HG02943 (cell line): Measurements from ENCODE around the gene MYO1D.
A peak's percentile ranks its signal among the peaks of the same experiment; 100 is the strongest.
"Not testable (repeated sequence)": the region's sequence is repeated elsewhere in the genome, so short reads cannot be mapped to it uniquely, and the experiment has no call there.

ENCODE experiments used
- ATAC-seq: cut with Tn5 transposase; IDR thresholded peaks from one replicate; pipeline ENCODE4 v1.9.1; 2021; ENCODE audit warnings: mild to moderate bottlenecking, low read depth, moderate library complexity; ENCODE audit not compliant: unreplicated experiment

The MYO1D gene

GRCh38 chr17:32876417-32877163 lies at the start of gene MYO1D:
Gene MYO1D (minus strand): TSS chr17:32877124. CDS start chr17:32876872, 252 bp downstream.
- ATAC-seq, result peak; percentile 53

- ATAC-seq, result no peak
These were observed 49.3 kb upstream of the MYO1D start for GRCh38 chr17:32926183-32926582.

- ATAC-seq, result not testable (repeated sequence)
These were observed 47.0 kb upstream of the MYO1D start for GRCh38 chr17:32923905-32924304.

GRCh38 chr17:32921017-32921416 lies 44.1 kb upstream of the MYO1D start:
- no peak for ATAC-seq

- ATAC-seq, result no peak
These were observed 43.4 kb upstream of the MYO1D start for GRCh38 chr17:32920293-32920692.

- ATAC-seq, result not testable (repeated sequence)
These were observed 43.0 kb upstream of the MYO1D start for GRCh38 chr17:32919876-32920275.

- no peak for ATAC-seq
These were observed 40.9 kb upstream of the MYO1D start for GRCh38 chr17:32917842-32918241.

GRCh38 chr17:32917081-32917480 lies 40.2 kb upstream of the MYO1D start:
- ATAC-seq, result no peak

GRCh38 chr17:32916134-32916533 lies 39.2 kb upstream of the MYO1D start:
- no peak for ATAC-seq

- no peak for ATAC-seq
These were observed 38.3 kb upstream of the MYO1D start for GRCh38 chr17:32915245-32915644.

- ATAC-seq, result no peak
These were observed 37.3 kb upstream of the MYO1D start for GRCh38 chr17:32914181-32914580.

- ATAC-seq, result no peak
These were observed 36.7 kb upstream of the MYO1D start for GRCh38 chr17:32913593-32913992.

GRCh38 chr17:32912218-32912897 lies 35.4 kb upstream of the MYO1D start:
- no peak for ATAC-seq

GRCh38 chr17:32910769-32911168 lies 33.8 kb upstream of the MYO1D start:
- no peak for ATAC-seq

GRCh38 chr17:32909787-32910369 lies 33.0 kb upstream of the MYO1D start:
- no peak for ATAC-seq

GRCh38 chr17:32907583-32907982 lies 30.7 kb upstream of the MYO1D start:
- no peak for ATAC-seq

GRCh38 chr17:32904891-32905290 lies 28.0 kb upstream of the MYO1D start:
- ATAC-seq, result no peak

- no peak for ATAC-seq
These were observed 27.1 kb upstream of the MYO1D start for GRCh38 chr17:32903774-32904673.

- no peak for ATAC-seq
These were observed 24.8 kb upstream of the MYO1D start for GRCh38 chr17:32901743-32902142.

- no peak for ATAC-seq
These were observed 22.5 kb upstream of the MYO1D start for GRCh38 chr17:32899236-32900013.
